Lung microvascular endothelial cell (primary cell): ENCODE data around the gene CACNA1C. TPM values are rescaled to one million over a fixed set of nuclear protein-coding genes. Genes with fewer than 3 reads are reported as not detected.

Experiments
- DNase-seq, 2 donors: peaks; one replicate each; pipeline versions ENCODE4 v3.0.0 to v3.0.0-alpha.2; 2010; ENCODE audit warnings: low read depth in 2 of 2
- total RNA-seq: library from RNA; depleted of rRNA; stranded (reverse); fragments of >200 nt; gene quantifications from 2 replicates; pipeline ENCODE4 v1.2.1, GENCODE V29; 2014

CACNA1C gene
- total RNA-seq, 1 donor from 2014 or later: under 0.01 TPM

GRCh38 chr12:2251526-2252209 lies 198.9 kb downstream of the CACNA1C start:
- no peak for DNase-seq

GRCh38 chr12:2255311-2255710 lies 202.5 kb downstream of the CACNA1C start:
- DNase-seq: no peak

DNA sequence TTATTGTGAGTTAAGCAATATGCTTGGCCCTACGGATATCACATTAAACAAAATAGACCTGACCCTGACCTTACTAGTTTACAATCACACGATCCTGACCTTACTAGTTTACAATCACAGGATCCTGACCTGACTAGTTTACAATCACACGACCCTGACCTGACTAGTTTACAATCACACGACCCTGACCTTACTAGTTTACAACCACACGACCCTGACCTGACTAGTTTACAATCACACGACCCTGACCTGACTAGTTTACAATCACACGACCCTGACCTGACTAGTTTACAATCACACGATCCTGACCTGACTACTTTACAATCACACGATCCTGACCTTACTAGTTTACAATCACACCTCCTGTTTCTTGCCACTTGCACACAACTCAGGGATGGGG lies 202.9 kb downstream of the CACNA1C start:
- peak; percentile 18 to 24 for DNase-seq

DNA sequence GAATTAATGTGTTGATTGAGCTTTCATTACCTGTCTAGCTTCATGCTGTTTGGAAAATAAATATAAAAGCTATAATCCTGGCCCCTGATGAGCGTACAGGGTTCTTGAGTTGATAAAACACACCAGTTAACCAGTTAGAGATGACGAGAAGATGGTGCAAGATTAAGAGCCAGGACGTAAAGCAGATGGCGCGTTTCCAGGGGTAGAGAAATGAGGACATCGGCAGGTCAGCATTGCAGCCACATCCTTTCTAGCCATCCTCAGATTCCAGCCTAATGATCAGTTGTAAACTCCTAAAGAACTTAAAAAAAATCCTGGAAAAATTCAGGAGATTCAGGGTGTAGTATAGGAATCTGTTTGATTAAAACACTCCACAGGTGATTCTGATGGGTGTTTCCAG lies 203.7 kb downstream of the CACNA1C start:
- no peak for DNase-seq

DNA sequence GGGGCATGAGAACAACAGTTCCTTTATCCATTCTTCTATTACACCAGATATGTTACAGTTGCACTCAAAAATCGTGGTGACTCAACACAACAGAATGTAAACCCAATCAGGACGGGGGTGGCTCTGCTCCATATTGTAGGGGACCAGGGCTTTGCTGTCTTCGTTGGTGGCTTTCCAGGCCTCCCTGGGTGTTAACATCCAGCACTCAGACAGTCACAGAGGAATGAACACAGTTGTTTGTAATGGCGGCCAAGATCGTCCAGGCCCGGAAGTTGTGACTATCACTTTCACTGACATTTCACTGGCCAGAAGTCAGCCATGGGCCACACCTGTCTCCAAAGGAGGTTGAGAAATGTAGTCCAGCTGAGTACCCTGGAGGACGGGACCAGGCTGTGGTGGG lies 204.1 kb downstream of the CACNA1C start:
- DNase-seq: no peak

GRCh38 chr12:2258025-2258424 lies 205.2 kb downstream of the CACNA1C start:
- DNase-seq: no peak

DNA sequence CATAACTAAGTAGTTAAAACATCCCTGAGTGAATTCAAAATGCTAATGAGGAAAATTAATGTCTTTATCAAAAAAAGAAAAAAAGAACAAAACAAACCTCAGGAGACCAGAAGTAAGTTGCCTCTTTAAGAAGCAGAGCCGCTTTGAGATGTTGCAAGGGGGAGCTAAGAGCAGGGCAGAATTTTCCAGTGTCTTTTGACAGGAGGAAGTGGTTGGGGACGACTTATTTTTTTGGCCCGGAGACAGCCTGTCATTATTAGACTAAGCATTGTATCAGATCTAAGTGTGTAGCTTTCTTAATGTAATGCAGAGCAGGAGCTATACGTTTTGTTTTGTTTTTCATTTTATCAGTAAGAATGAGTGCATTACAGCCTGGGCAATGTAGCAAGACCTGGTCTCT lies 206.6 kb downstream of the CACNA1C start:
- DNase-seq: no peak

DNA sequence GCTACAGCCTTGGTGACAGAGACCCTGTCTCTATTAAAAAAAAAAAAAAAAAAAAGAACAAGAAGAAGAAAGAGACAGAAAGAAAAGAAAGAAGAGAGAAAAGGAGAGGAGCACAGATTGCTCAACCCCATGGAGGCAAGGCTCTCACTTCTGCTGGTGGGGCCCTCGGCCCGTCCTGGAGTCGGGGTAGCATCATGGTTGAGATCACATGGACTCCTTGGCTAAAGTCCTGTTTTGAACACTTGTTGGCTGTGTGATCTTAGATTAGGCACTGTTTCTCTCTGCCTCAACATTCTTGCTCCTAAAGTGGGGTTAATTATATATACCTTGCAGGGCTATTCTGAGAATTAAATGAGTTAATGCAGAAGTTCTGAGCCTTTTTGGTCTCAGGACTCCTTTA lies 207.7 kb downstream of the CACNA1C start:
- no peak for DNase-seq

GRCh38 chr12:2261708-2262107 lies 208.9 kb downstream of the CACNA1C start:
- no peak for DNase-seq

- DNase-seq: no peak
Observed at GRCh38 chr12:2262449-2262848, 209.7 kb downstream of the CACNA1C start.

DNA sequence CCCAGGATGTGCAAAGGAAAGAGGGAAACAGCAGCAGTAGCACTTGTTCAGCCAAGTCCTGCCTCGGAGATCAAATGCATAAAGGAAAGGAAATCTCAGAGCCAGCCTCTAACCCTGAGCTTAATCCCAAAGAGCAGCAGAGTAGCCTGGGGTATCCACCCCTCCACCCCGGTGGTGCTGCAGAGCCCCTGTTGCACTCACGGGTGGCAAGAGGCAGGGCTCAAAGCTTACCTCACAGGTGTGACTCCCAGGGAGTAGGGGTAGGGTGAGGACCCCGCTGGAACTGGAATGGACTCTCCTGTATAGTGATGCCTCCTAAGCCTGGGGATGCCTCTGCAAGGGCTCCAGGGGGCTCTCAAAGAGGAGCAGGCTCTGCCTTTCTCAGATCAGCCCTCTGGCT lies 211.1 kb downstream of the CACNA1C start:
- no peak for DNase-seq

DNA sequence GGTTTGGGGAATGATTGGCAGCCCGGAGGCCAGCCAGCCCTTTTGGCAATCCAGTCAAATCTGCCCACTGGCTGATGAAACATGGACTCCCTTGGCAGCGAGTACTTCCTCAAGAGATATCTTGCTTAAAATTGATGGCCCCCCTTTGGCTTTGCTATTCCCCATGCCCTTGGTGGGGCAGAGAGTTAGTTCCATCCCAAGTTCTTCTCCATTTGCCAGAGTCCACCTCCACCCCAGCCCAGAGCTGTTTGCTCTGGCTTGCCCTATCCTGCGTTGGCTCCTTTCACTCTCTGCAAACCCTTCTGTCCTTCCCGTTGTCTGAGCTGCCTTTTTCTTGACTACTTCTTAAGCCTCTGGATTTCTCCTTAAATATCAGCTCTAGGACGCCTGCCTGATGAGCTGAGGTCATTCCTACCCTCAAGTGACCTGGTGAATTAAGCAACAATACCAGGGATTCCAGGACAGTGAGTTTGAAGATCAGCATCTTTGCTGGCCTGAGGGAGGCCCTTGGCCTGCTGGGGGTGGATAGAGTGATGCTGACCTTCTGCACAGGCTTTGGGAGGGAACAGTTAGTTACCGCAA lies 212.0 kb downstream of the CACNA1C start:
- no peak for DNase-seq

- no peak for DNase-seq
Observed at GRCh38 chr12:2265461-2266167, 212.8 kb downstream of the CACNA1C start.

DNA sequence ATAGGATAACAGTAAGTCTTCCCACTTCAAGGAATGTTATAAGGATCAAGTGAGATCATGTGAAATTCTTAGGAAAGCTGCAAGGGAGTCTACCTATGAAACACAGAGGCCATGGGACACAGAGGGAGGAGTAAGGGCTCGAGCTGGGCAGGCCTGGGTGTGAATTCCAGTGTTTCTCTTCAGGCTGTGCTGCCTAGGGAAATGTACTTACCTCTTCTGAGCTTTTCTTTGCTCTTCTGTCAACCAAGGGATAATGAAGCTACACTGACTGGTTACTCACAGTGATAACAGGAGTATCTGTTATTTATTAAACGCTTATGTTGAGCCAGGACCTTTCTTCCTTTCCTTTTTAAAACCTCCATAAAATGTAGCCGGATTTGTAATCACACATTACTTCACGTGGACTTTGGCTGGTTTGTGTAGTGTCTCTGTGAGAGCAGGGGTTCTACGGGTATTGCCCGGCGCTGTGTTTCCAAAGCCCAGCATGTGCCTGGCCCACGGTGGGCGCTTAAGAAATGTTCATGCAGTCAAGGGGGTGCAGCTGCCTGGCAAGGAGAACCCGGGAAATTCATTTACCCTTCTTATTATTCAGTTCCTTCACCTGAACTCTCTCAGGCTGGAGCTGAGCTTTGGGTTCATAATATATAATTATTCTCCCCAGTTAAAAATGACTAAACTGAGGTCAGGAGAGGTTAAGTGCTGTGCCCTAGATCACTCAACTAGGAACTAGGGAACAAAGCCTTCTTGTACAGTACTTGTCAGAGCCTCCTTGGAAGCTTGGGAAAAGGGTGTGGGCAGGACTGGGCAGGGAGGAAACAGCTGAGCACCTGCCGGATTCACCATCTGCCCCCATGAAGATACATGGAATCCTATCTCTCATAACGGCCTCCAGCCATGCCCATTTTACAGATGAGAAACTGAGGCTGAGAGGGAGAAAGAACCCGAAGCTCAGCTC lies 214.2 kb downstream of the CACNA1C start:
- no peak for DNase-seq

- no peak for DNase-seq
Observed at GRCh38 chr12:2267703-2268470, 215.1 kb downstream of the CACNA1C start.

DNA sequence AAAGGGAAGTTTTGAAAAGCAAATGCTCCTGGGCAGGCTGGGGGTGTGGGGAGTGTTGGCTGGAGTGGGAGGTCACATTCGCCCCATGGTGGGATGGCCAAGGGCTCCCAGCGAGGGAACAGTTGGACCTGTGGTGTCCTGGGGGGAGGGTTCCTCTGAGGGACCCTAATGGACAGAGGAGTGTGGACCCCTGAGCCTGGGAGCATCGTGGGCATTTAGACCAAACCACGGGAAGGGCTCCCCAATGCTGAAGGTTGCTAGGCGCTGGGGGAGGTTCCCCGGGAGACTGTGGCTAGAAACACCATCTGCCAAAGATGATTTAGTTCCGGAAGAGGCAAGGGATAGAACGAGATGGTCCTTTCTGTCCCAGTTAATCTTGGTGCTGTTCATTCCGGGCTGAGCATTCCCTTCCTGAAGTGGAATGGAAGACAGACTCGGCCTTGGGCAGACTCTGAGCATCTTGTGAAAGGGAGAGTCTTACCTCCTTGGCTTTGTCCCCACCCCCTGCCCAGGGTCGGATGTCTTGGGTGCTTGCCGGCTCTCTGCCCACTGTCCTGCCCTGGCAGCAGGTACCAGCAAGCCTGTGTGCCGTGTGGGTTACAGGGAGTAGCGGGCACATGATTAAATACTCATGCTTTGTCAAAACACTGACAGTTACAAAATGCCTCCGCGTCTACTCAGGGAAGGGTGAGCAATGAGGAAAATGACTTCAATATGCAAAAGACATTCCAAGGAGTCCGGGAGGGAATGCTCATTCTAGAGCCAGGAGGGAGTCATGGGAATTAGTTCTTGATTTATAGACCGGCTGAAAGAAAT lies 215.9 kb downstream of the CACNA1C start:
- DNase-seq: no peak

DNA sequence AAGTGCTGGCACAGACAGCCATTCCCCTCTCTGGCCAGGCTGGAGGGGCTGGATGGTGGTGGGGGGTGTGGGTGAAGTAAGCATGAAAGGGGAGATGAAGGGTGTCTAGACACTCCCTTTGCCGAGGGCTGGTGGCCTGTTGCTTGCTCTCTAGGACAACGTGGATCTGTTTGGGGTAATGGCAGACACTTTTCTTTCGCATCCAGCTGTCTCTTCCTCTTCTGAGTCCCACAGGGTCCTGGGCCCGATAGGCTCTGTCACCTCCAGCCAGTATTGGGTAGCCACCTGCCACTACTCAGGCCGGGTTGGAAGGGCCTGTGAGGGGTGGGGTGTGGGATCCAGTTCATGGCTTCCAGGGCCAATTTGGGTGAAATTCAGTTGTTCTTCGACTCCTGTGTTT lies 218.1 kb downstream of the CACNA1C start:
- no peak for DNase-seq

- DNase-seq: no peak
Observed at GRCh38 chr12:2271961-2272360, 219.2 kb downstream of the CACNA1C start.

DNA sequence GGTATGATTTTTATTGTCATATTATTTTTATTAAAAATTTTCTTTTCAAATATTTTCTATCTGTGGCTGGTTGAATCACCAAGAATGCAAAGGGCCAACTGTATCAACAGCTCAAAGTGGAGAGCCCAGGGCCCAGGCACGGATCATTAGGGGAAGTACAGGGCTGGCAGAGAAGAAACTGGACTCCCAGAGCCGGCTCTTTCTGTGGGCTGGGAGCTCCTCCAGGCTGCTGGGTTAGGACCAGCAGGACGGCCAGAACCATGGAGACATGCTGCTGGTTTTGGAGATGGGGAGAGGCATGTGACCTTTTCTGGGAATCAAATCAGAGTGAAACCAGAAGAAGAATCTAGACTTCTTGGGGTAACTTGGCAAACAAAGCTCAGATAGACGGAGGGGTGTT lies 220.5 kb downstream of the CACNA1C start:
- DNase-seq: no peak

- DNase-seq: no peak
Observed at GRCh38 chr12:2273751-2274150, 221.0 kb downstream of the CACNA1C start.
